Duodenal mucosa (tissue), 2 donors: ENCODE data around the gene GIMAP8.
A peak's percentile ranks its signal among the peaks of the same experiment; 100 is the strongest.
"Not testable (repeated sequence)": the region's sequence is repeated elsewhere in the genome, so short reads cannot be mapped to it uniquely, and the experiment has no call there.

Source experiments
- H3K27ac ChIP-seq: one replicate; pipeline ENCODE4 v1.7.0; 2013; ENCODE audit warnings: low read depth, low read length
- H3K27me3 ChIP-seq, 2 donors: one replicate each; pipeline ENCODE4 v1.7.0; 2013; ENCODE audit warnings: low read length in 2 of 2, control low read depth in 1 of 2; ENCODE audit not compliant: insufficient read depth in 2 of 2, control insufficient read depth in 1 of 2
- H3K36me3 ChIP-seq, 2 donors: one replicate each; pipeline ENCODE4 v1.7.0; 2013; ENCODE audit warnings: low read length in 2 of 2, control low read depth in 1 of 2; ENCODE audit not compliant: insufficient read depth in 2 of 2, control insufficient read depth in 1 of 2
- H3K4me1 ChIP-seq, 2 donors: one replicate each; pipeline ENCODE4 v1.7.0; 2013; ENCODE audit warnings: low read length in 2 of 2, control low read depth in 1 of 2; ENCODE audit not compliant: insufficient read depth in 2 of 2, control insufficient read depth in 1 of 2
- H3K4me3 ChIP-seq, 2 donors: one replicate each; pipeline ENCODE4 v1.7.0; 2013; ENCODE audit warnings: low read length in 2 of 2, low read depth in 1 of 2
- H3K9ac ChIP-seq, 2 donors: one replicate each; pipeline ENCODE4 v1.7.0; 2013; ENCODE audit warnings: low read length in 2 of 2, low read depth in 1 of 2
- H3K9me3 ChIP-seq, 2 donors: one replicate each; pipeline ENCODE4 v1.7.0; 2013; ENCODE audit warnings: low read length in 2 of 2, control low read depth in 1 of 2; ENCODE audit not compliant: control insufficient read depth in 1 of 2

GIMAP8 gene

GRCh38 chr7:150507947-150508602 is 57.6 kb downstream of the GIMAP8 start:
- Histone ChIP-seq H3K4me3 (no peak overlapping the region), H3K27me3 (no peaks in the 10 kb centered on the region)

GRCh38 chr7:150511048-150511447 is 60.6 kb downstream of the GIMAP8 start:
- Histone ChIP-seq H3K27me3 (no peaks in the 10 kb centered on the region), H3K27ac (no peak overlapping the region), H3K9me3 (no peaks in the 10 kb centered on the region), H3K4me1 (no peaks in the 10 kb centered on the region), H3K36me3 (no peaks in the 10 kb centered on the region), H3K4me3 (no peak overlapping the region), H3K9ac (no peak overlapping the region)

More at GRCh38 chr7:150507947-150508602, 57.6 kb downstream of the GIMAP8 start:
- Histone ChIP-seq H3K27ac (no peak overlapping the region), H3K36me3 (no peaks in the 10 kb centered on the region), H3K4me1 (peaks cover 0 to 13% of the 10 kb centered on the region in 2 donors), H3K9me3 (no peaks in the 10 kb centered on the region), H3K9ac (no peak overlapping the region)

GRCh38 chr7:150513758-150514157 is 63.3 kb downstream of the GIMAP8 start:
- Histone ChIP-seq H3K27ac (no peak overlapping the region), H3K4me3 (no peak overlapping the region)

GRCh38 chr7:150514748-150515222 is 64.4 kb downstream of the GIMAP8 start, which contains the start of gene GIMAP7:
GIMAP7 (plus strand) TSS chr7:150514872; CDS start chr7:150519975, 5,103 bp downstream.
- Histone ChIP-seq H3K4me1 (no peaks in the 10 kb centered on the region), H3K4me3 (peak within 1 kb of the TSS; percentile 63 to 70), H3K9me3 (no peaks in the 10 kb centered on the region), H3K36me3 (no peaks in the 10 kb centered on the region), H3K9ac (peak within 1 kb of the TSS; percentile 48 to 63), H3K27ac (peak within 1 kb of the TSS; percentile 37), H3K27me3 (no peaks in the 10 kb centered on the region)

More at GRCh38 chr7:150513758-150514157, 63.3 kb downstream of the GIMAP8 start:
- Histone ChIP-seq H3K36me3 (no peaks in the 10 kb centered on the region), H3K9me3 (no peaks in the 10 kb centered on the region), H3K27me3 (no peaks in the 10 kb centered on the region), H3K9ac (no peak overlapping the region), H3K4me1 (no peaks in the 10 kb centered on the region)

GRCh38 chr7:150515248-150516147 is 65.1 kb downstream of the GIMAP8 start:
- no peaks in the 10 kb centered on the region for H3K27me3 ChIP-seq
- H3K9ac ChIP-seq: peak overlapping the region; percentile 48 to 63
- H3K36me3 ChIP-seq: no peaks in the 10 kb centered on the region
- H3K4me3 ChIP-seq: peak overlapping the region; percentile 63 to 70
- H3K27ac ChIP-seq: peak overlapping the region; percentile 37
- H3K4me1 ChIP-seq: no peaks in the 10 kb centered on the region
- no peaks in the 10 kb centered on the region for H3K9me3 ChIP-seq

- peaks cover 0 to 4% of the 10 kb centered on the region in 2 donors for H3K36me3 ChIP-seq
- H3K4me3 ChIP-seq: peak overlapping the region; percentile 54 to 70
- H3K9ac ChIP-seq: peak overlapping the region; percentile 1
- no peaks in the 10 kb centered on the region for H3K4me1 ChIP-seq
- H3K27me3 ChIP-seq: no peaks in the 10 kb centered on the region
- no peak overlapping the region for H3K27ac ChIP-seq
- H3K9me3 ChIP-seq: no peaks in the 10 kb centered on the region
Observed at GRCh38 chr7:150516956-150517745, 66.7 kb downstream of the GIMAP8 start.

GRCh38 chr7:150519310-150519709 is 68.9 kb downstream of the GIMAP8 start:
- Histone ChIP-seq H3K9ac (no peak overlapping the region), H3K9me3 (no peaks in the 10 kb centered on the region), H3K36me3 (peaks cover 0 to 4% of the 10 kb centered on the region in 2 donors), H3K27me3 (no peaks in the 10 kb centered on the region), H3K27ac (no peak overlapping the region), H3K4me1 (no peaks in the 10 kb centered on the region), H3K4me3 (no peak overlapping the region)

- Histone ChIP-seq H3K9ac (no peak overlapping the region), H3K4me3 (peak overlapping the region; percentile 26 to 37), H3K9me3 (no peaks in the 10 kb centered on the region), H3K27me3 (no peaks in the 10 kb centered on the region), H3K36me3 (peaks cover 0 to 4% of the 10 kb centered on the region in 2 donors), H3K27ac (no peak overlapping the region), H3K4me1 (no peaks in the 10 kb centered on the region)
Observed at GRCh38 chr7:150520145-150520544, 69.7 kb downstream of the GIMAP8 start.

GRCh38 chr7:150522931-150523330 is 72.5 kb downstream of the GIMAP8 start:
- H3K4me3 ChIP-seq, H3K27ac ChIP-seq, H3K9ac ChIP-seq: not testable (repeated sequence)

More at GRCh38 chr7:150522931-150523330, 72.5 kb downstream of the GIMAP8 start:
- not testable (repeated sequence) for H3K4me1 ChIP-seq, H3K9me3 ChIP-seq, H3K36me3 ChIP-seq, H3K27me3 ChIP-seq
